ENCODE data around the gene HRH2.

DNA sequence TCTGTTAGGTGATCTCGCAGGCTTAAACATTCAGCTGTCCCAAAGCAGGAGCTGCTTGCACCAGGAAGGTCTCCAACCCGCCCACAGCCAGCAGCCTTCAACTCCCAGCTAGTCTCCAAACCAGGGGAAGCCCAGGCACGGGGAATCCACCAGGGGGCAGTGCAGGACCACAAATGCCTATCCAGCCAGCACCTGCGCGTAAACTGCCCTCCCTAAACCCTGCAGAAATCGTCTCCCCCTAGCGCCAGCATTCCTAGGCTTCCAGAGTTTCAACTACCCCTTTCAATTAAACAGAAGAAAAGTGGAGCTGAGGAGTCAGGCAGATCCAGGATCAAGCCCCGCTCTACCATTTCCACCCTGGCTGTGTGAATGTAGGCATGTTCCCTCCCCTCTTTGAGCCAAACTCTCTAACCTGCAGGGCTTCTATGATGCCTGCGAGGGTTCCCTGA lies 72.0 kb downstream of the HRH2 start:
- TF ChIP-seq POLR2AphosphoS5 (IDR thresholded peaks at IDR 0.05; ENCODE audit: borderline replicate concordance, low read depth, low read length) (no peak), EZH2 (IDR thresholded peaks at IDR 0.05) (no peak), FOXP2 (optimal IDR thresholded peaks at IDR 0.05; ENCODE audit: control extremely low read depth, extremely low read length, insufficient read depth) (peak; percentile 42)

Measured in SK-N-MC (cell line).